Smooth muscle cell (in vitro differentiated cells): ENCODE data around the gene MT1F. TPM values are rescaled to one million over a fixed set of nuclear protein-coding genes. Genes with fewer than 3 reads are reported as not detected.

Experiments used
- DNase-seq: peaks from one replicate; lab custom pipeline; 2025; ENCODE audit not compliant: unreplicated experiment; lab: John Stamatoyannopoulos, UW
- H2AFZ ChIP-seq: fragments of 200-600 bp; sonication (generic); 2 replicates; pipeline ENCODE4 v1.6.0; 2016; ENCODE audit warnings: antibody characterized with exemption, low read depth, mild to moderate bottlenecking
- H3F3A ChIP-seq: fragments of 200-600 bp; sonication (generic); 2 replicates; pipeline ENCODE4 v1.6.0; 2017; ENCODE audit warnings: antibody characterized with exemption, low read depth
- H3K27ac ChIP-seq: fragments of 200-600 bp; sonication (generic); 2 replicates; pipeline ENCODE4 v1.5.1; 2016; ENCODE audit warnings: low read depth, mild to moderate bottlenecking
- H3K27me3 ChIP-seq: fragments of 200-600 bp; sonication (generic); 2 replicates; pipeline ENCODE4 v1.6.1; 2016; ENCODE audit warnings: low read depth, mild to moderate bottlenecking
- H3K36me3 ChIP-seq: fragments of 200-600 bp; sonication (generic); 2 replicates; pipeline ENCODE4 v1.5.1; 2016; ENCODE audit warnings: low read depth
- H3K4me1 ChIP-seq: fragments of 200-600 bp; sonication (generic); 2 replicates; pipeline ENCODE4 v1.5.1; 2016; ENCODE audit warnings: low read depth
- H3K4me2 ChIP-seq: fragments of 200-600 bp; sonication (generic); 2 replicates; pipeline ENCODE4 v1.6.0; 2016; ENCODE audit warnings: mild to moderate bottlenecking
- H3K4me3 ChIP-seq: fragments of 200-600 bp; sonication (generic); 2 replicates; pipeline ENCODE4 v1.5.1; 2016; ENCODE audit warnings: mild to moderate bottlenecking
- H3K79me2 ChIP-seq: fragments of 200-600 bp; sonication (generic); 2 replicates; pipeline ENCODE4 v1.6.0; 2016; ENCODE audit warnings: low read depth, mild to moderate bottlenecking
- H3K9ac ChIP-seq: fragments of 200-600 bp; sonication (generic); 2 replicates; pipeline ENCODE4 v1.6.0; 2016; ENCODE audit warnings: low read depth
- H3K9me3 ChIP-seq: fragments of 200-600 bp; sonication (generic); replicated peaks from 2 replicates; pipeline ENCODE4 v1.5.1; 2016; ENCODE audit warnings: low read depth
- H4K20me1 ChIP-seq: fragments of 200-600 bp; sonication (generic); 2 replicates; pipeline ENCODE4 v1.6.0; 2016; ENCODE audit warnings: low read depth
- CTCF ChIP-seq: fragments of 200-600 bp; sonication (generic); IDR thresholded peaks from 2 replicates; pipeline ENCODE4 v1.5.1; 2017; ENCODE audit warnings: borderline replicate concordance, mild to moderate bottlenecking, antibody characterized with exemption; ENCODE audit not compliant: insufficient read depth, poor library complexity, severe bottlenecking
- WGBS: methylation state at CpG from one replicate; pipeline ENCODE4 v1.1.7; 2016; ENCODE audit warnings: low lambda C conversion rate; 5-methylcytosine and 5-hydroxymethylcytosine counted together
- polyA plus RNA-seq: library from polyadenylated mRNA; unstranded; fragments of >200 nt; fragmentation: Nextera tagmentation; extraction: Ambion mirVana; gene quantifications from 2 replicates; pipeline ENCODE4 v1.2.1, GENCODE V29; 2016
- total RNA-seq: library from RNA; depleted of rRNA; stranded (reverse); fragments of >200 nt; gene quantifications from 2 replicates; pipeline ENCODE4 v1.2.3, GENCODE V29; 2014

The MT1F gene
- total and polyA plus RNA-seq, 2 experiments from 2014 or later: 0.50 to 5.9 TPM

- Histone ChIP-seq H3K4me1 (no peaks in the 10 kb centered on the region), H4K20me1 (no peaks in the 10 kb centered on the region), H3K4me3 (no peak overlapping the region), H3K9me3 (no peaks in the 10 kb centered on the region), H3K9ac (no peak overlapping the region), H3K27me3 (peaks cover 5% of the 10 kb centered on the region), H3K27ac (no peak overlapping the region), H2AFZ (no peak overlapping the region), H3K79me2 (no peaks in the 10 kb centered on the region), H3K36me3 (no peaks in the 10 kb centered on the region), H3K4me2 (no peak overlapping the region), H3F3A (no peaks in the 10 kb centered on the region)
- DNase-seq: no peak
- 79% methylated on average over 4 of the region's 4 CpGs for WGBS
- no peak for TF ChIP-seq CTCF
These were observed 26.6 kb downstream of the MT1F start for GRCh38 chr16:56684256-56684925.

DNA sequence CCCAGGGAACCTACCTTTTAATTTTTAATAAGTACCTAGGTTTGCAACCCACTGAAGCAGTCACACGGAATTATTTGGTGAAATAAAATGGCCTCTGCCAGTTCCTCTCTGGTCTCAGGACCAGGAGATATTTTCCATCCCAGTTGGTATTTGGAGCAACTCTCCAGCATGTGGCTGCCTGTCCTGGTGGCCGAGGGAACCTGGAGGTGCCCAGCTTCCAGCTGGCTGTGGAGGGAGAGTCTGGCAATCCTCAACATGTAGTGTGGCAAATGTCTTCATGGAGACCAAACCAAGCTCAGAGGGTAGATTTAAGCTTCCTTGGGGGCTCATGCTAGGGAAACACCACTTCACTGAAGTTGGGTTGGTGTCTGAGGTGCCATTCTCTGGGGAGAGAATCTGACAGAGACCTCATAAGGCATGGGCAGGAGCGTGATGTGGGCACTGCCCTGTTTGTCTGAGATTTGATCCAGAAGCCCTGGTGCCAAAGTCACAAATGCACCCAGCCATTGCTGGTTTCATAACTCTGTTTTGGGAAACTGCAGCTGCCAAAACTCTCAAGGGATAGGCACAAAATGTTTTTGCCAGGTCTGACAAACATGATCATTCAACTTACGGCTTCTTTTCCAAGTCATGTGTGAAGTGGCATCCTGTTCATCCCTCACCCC lies 27.3 kb downstream of the MT1F start:
- Histone ChIP-seq H3K27me3 (peaks cover 5% of the 10 kb centered on the region), H3K9me3 (no peaks in the 10 kb centered on the region), H3K27ac (no peak overlapping the region), H3K79me2 (no peaks in the 10 kb centered on the region), H2AFZ (no peak overlapping the region), H3K36me3 (no peaks in the 10 kb centered on the region), H3K4me3 (no peak overlapping the region), H3K4me2 (no peak overlapping the region), H3K9ac (no peak overlapping the region), H4K20me1 (no peaks in the 10 kb centered on the region), H3K4me1 (no peaks in the 10 kb centered on the region), H3F3A (no peaks in the 10 kb centered on the region)
- DNase-seq: no peak
- TF ChIP-seq CTCF: no peak
- WGBS: 88% methylated on average over 4 of the region's 4 CpGs

DNA sequence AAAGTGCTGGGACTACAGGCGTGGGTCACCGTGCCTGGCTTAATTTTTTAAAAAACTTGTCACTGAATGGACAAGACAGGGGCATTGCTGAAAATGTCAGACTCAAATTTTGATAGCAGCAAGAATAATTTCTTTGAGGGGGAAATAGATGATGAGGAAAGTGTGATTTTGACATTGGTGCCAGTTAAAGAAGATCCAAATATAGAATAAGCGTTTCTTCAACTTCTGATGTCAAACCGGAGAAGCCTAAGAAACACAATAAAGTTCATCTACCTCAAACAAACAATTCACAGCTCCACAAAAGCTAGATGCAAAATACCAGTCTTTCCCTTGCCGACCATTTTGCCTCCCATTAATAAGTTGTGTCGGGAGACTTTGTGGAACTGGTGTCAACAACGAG lies 29.0 kb downstream of the MT1F start:
- Histone ChIP-seq H3F3A (no peaks in the 10 kb centered on the region), H2AFZ (no peak overlapping the region), H3K79me2 (no peaks in the 10 kb centered on the region), H3K9ac (no peak overlapping the region), H3K36me3 (no peaks in the 10 kb centered on the region), H4K20me1 (no peaks in the 10 kb centered on the region), H3K27ac (no peak overlapping the region), H3K4me3 (no peak overlapping the region), H3K4me2 (no peak overlapping the region), H3K9me3 (no peaks in the 10 kb centered on the region), H3K27me3 (peaks cover 5% of the 10 kb centered on the region), H3K4me1 (no peaks in the 10 kb centered on the region)
- 95% methylated on average over 7 of the region's 7 CpGs for WGBS
- no peak for TF ChIP-seq CTCF
- no peak for DNase-seq
